Endodermal cell (in vitro differentiated cells): ENCODE results near the gene RAI2. TPM values are rescaled to one million over a fixed set of nuclear protein-coding genes. Genes with fewer than 3 reads are reported as not detected.
A peak's percentile ranks its signal among the peaks of the same experiment; 100 is the strongest.

Source experiments
- DNase-seq: peaks from one replicate; pipeline ENCODE4 v3.0.0-alpha.2; 2017
- H3K27ac ChIP-seq: 2 replicates; pipeline ENCODE4 v1.5.1; 2013; ENCODE audit warnings: mild to moderate bottlenecking, low read depth, low read length, moderate library complexity
- H3K27me3 ChIP-seq: 2 replicates; pipeline ENCODE4 v1.6.1; 2013; ENCODE audit warnings: mild to moderate bottlenecking, low read length, moderate library complexity; ENCODE audit not compliant: insufficient read depth, control insufficient read depth, poor library complexity, severe bottlenecking
- H3K36me3 ChIP-seq: 2 replicates; pipeline ENCODE4 v1.7.0; 2013; ENCODE audit warnings: mild to moderate bottlenecking, low read length, moderate library complexity; ENCODE audit not compliant: control insufficient read depth, insufficient read depth
- H3K4me1 ChIP-seq: one replicate; pipeline ENCODE4 v1.7.0; 2013; ENCODE audit warnings: low read length; ENCODE audit not compliant: control insufficient read depth, insufficient read depth
- H3K4me3 ChIP-seq: 2 replicates; pipeline ENCODE4 v1.5.1; 2013; ENCODE audit warnings: mild to moderate bottlenecking, low read length, moderate library complexity
- H3K9ac ChIP-seq: 2 replicates; pipeline ENCODE4 v1.6.1; 2013; ENCODE audit warnings: mild to moderate bottlenecking, low read length, moderate library complexity; ENCODE audit not compliant: poor library complexity, severe bottlenecking; ENCODE audit errors: extremely low read depth
- H3K9me3 ChIP-seq: 2 replicates; pipeline ENCODE4 v1.6.1; 2013; ENCODE audit warnings: mild to moderate bottlenecking, low read length, moderate library complexity; ENCODE audit not compliant: control insufficient read depth
- H3K27ac Mint-ChIP-seq: 2 replicates; pipeline ENCODE4 v1.8.0; 2020; ENCODE audit warnings: mixed read lengths
- H3K27me3 Mint-ChIP-seq: 2 replicates; pipeline ENCODE4 v1.8.0; 2021; ENCODE audit warnings: mild to moderate bottlenecking, mixed read lengths; ENCODE audit not compliant: insufficient read depth
- H3K36me3 Mint-ChIP-seq: 2 replicates; pipeline ENCODE4 v1.8.0; 2020; ENCODE audit warnings: low read depth, mixed read lengths
- H3K4me1 Mint-ChIP-seq: 2 replicates; pipeline ENCODE4 v1.8.0; 2020; ENCODE audit warnings: mixed read lengths
- H3K4me3 Mint-ChIP-seq: 2 replicates; pipeline ENCODE4 v1.8.0; 2020; ENCODE audit warnings: mild to moderate bottlenecking, moderate library complexity, mixed read lengths
- H3K9me3 Mint-ChIP-seq: 2 replicates; pipeline ENCODE4 v1.8.0; 2020; ENCODE audit warnings: mild to moderate bottlenecking, mixed read lengths
- WGBS, 2 experiments: methylation state at CpG; one replicate each; pipeline versions ENCODE4 v1.1.5 to v1.1.7; 2013; ENCODE audit warnings: missing lambda C conversion rate in 2 of 2, mixed read lengths in 1 of 2; ENCODE audit not compliant: insufficient coverage in 1 of 2, insufficient read length in 1 of 2; 5-methylcytosine and 5-hydroxymethylcytosine counted together
- total RNA-seq, 2 donors: library from RNA; stranded (reverse); fragmentation: NEBNext Ultra II Directional in 1 of 2; extraction: Animal tissue kit (Norgen Biotek cat#: 25700) in 1 of 2; gene quantifications; 2 replicates in 1 of 2; 3 replicates in 1 of 2; pipeline ENCODE4 v1.2.1, GENCODE V29; 2021
- TF ChIP-seq, protein P1 (sequence below): fragments of 200-600 bp; sonication (generic); conservative IDR thresholded peaks from 2 replicates; pipeline ENCODE4 v1.5.0; 2021; ENCODE audit warnings: antibody characterized with exemption, mild to moderate bottlenecking

RAI2 gene
- total RNA-seq, 2 donors from 2014 or later: 4.8 to 5.8 TPM

DNA sequence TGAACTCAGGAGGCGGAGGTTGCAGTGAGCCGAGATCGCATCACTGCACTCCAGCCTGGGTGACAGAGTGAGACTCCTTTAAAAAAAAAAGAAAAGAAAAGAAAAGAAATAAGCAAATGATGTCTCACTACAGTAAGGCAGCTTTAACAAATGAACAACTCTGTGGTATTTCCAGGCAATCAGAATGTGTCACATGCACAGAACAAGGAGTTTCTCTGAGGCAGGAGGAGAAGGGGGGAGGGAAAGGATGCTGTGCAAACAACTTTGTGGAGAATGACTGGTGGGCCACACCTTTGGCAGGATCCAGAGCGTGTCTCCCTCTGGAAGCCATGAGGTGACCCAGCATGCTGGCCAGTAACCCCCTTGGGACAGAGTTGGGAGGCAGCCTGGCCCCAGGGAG is 57.6 kb downstream of the RAI2 start:
- Mint-ChIP-seq H3K27me3 (no peaks in the 10 kb centered on the region), H3K27ac (no peak overlapping the region), H3K36me3 (no peaks in the 10 kb centered on the region), H3K4me1 (no peaks in the 10 kb centered on the region), H3K9me3 (peaks cover 41% of the 10 kb centered on the region), H3K4me3 (no peak overlapping the region)
- H3K4me1 ChIP-seq: no peaks in the 10 kb centered on the region
- 77 to 92% methylated on average over 3 to 4 of the region's 4 CpGs for WGBS, 2 experiments
- no peaks in the 10 kb centered on the region for H3K9me3 ChIP-seq
- H3K27me3 ChIP-seq: no peaks in the 10 kb centered on the region
- H3K36me3 ChIP-seq: no peaks in the 10 kb centered on the region
- H3K27ac ChIP-seq: no peak overlapping the region
- H3K4me3 ChIP-seq: no peak overlapping the region
- TF ChIP-seq, protein P1, sequence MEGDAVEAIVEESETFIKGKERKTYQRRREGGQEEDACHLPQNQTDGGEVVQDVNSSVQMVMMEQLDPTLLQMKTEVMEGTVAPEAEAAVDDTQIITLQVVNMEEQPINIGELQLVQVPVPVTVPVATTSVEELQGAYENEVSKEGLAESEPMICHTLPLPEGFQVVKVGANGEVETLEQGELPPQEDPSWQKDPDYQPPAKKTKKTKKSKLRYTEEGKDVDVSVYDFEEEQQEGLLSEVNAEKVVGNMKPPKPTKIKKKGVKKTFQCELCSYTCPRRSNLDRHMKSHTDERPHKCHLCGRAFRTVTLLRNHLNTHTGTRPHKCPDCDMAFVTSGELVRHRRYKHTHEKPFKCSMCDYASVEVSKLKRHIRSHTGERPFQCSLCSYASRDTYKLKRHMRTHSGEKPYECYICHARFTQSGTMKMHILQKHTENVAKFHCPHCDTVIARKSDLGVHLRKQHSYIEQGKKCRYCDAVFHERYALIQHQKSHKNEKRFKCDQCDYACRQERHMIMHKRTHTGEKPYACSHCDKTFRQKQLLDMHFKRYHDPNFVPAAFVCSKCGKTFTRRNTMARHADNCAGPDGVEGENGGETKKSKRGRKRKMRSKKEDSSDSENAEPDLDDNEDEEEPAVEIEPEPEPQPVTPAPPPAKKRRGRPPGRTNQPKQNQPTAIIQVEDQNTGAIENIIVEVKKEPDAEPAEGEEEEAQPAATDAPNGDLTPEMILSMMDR: no peak
- no peak overlapping the region for H3K9ac ChIP-seq
- no peak for DNase-seq

DNA sequence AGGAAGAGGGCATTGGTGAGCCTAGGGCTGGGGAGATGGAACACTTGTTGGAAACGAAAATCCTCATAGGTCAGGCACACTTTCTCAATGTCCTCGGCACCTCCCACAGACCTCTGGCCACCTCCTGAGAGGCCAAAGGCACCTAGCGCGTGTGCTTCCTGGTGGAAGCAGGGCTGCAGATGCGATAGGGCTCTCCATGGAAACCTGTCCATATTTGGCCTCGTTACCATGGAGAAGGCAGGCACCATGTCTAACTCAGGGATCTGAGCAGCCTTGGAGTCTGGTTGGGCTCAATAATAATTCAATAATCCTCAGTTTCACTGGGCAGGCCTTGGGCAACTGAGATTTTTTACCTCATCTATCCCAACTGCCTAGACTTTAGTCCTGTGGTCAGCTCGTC is 58.3 kb downstream of the RAI2 start:
- Mint-ChIP-seq H3K9me3 (peaks cover 46% of the 10 kb centered on the region), H3K36me3 (no peaks in the 10 kb centered on the region), H3K27me3 (no peaks in the 10 kb centered on the region), H3K4me3 (no peak overlapping the region), H3K27ac (no peak overlapping the region), H3K4me1 (no peaks in the 10 kb centered on the region)
- H3K36me3 ChIP-seq: no peaks in the 10 kb centered on the region
- no peak overlapping the region for H3K4me3 ChIP-seq
- no peaks in the 10 kb centered on the region for H3K27me3 ChIP-seq
- DNase-seq: no peak
- H3K9ac ChIP-seq: no peak overlapping the region
- H3K27ac ChIP-seq: peak overlapping the region; percentile 44
- H3K9me3 ChIP-seq: no peaks in the 10 kb centered on the region
- TF ChIP-seq, protein P1: no peak
- WGBS, 2 experiments: 96% methylated on average over 7 of the region's 7 CpGs; no CpG with 5 or more reads in 1 of the 2 experiments
- H3K4me1 ChIP-seq: no peaks in the 10 kb centered on the region

DNA sequence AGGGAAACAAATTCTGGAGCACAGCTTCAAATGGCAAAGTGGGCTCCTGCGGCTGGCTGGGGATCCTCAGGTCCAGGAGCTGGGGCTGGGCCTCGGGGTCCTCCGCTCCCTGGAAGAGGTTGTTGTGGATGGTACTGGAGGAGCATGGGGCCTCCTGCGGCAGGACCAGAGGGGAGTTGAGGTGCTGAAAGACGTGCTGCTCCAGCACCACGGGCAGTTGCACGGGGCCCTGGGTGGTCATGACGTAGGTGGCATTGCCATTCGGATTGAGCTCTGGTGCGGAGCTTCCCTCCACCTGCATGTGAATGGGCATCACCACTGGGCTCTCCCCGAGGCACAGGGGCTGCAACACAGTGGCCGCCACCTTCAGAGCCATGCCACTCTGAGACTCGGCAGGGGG is 59.7 kb downstream of the RAI2 start:
- Mint-ChIP-seq H3K4me3 (no peak overlapping the region), H3K4me1 (peaks cover under 1% of the 10 kb centered on the region), H3K27me3 (no peaks in the 10 kb centered on the region), H3K9me3 (peaks cover 41% of the 10 kb centered on the region), H3K27ac (no peak overlapping the region), H3K36me3 (no peaks in the 10 kb centered on the region)
- H3K36me3 ChIP-seq: no peaks in the 10 kb centered on the region
- H3K4me3 ChIP-seq: no peak overlapping the region
- TF ChIP-seq, protein P1: no peak
- no peak overlapping the region for H3K9ac ChIP-seq
- H3K9me3 ChIP-seq: no peaks in the 10 kb centered on the region
- 94% methylated on average over 13 of the region's 13 CpGs; no CpG with 5 or more reads in 1 of the 2 experiments for WGBS, 2 experiments
- no peak overlapping the region for H3K27ac ChIP-seq
- no peak for DNase-seq
- H3K27me3 ChIP-seq: no peaks in the 10 kb centered on the region
- no peaks in the 10 kb centered on the region for H3K4me1 ChIP-seq
